Fibroblast of lung (primary cell): ENCODE measurements around the gene LRMDA.

Experiments used
- EZH2 ChIP-seq: IDR thresholded peaks from 2 replicates; pipeline ENCODE4 v1.5.1; 2012; ENCODE audit warnings: low read length, control low read depth, mild to moderate bottlenecking; ENCODE audit errors: missing control alignments
- TF ChIP-seq, protein P1 (sequence below), 2 donors: IDR thresholded peaks in 1 of 2; conservative IDR thresholded peaks in 1 of 2; 1 replicate in 1 of 2; 2 replicates in 1 of 2; pipeline ENCODE4 v1.5.1; 2011 to 2012; ENCODE audit warnings: low read length in 2 of 2, control low read depth in 1 of 2, inconsistent platforms in 1 of 2, low read depth in 1 of 2, mild to moderate bottlenecking in 1 of 2

DNA sequence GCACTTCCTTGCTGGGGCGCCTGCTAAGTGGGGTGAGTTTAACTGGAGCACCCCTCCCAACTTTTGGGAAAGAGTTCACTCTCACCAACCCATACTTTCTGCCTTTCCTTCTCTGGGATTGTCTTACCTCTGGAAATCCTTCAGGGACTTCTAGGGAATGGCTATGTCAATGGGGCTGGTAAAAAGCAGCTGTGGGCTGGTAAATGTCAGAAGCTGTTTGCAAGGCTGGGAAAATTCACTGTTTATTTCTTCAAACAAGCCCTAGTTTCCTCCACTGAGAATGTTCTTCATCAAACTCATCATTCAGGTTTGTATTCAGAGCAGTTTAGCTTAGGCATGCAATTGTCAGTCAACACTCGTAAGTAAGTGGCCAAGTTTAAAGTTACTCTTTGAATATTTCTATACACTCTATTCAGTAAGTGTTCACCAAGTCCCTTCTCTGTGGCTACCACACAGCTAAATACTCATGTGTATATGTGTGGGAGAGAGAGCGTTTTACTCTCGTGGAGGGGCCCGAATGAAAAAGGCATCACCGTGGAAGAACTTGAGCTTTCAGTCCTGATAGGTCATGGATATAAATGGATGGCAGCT is 654.8 kb downstream of the LRMDA start:
- TF ChIP-seq, protein P1, sequence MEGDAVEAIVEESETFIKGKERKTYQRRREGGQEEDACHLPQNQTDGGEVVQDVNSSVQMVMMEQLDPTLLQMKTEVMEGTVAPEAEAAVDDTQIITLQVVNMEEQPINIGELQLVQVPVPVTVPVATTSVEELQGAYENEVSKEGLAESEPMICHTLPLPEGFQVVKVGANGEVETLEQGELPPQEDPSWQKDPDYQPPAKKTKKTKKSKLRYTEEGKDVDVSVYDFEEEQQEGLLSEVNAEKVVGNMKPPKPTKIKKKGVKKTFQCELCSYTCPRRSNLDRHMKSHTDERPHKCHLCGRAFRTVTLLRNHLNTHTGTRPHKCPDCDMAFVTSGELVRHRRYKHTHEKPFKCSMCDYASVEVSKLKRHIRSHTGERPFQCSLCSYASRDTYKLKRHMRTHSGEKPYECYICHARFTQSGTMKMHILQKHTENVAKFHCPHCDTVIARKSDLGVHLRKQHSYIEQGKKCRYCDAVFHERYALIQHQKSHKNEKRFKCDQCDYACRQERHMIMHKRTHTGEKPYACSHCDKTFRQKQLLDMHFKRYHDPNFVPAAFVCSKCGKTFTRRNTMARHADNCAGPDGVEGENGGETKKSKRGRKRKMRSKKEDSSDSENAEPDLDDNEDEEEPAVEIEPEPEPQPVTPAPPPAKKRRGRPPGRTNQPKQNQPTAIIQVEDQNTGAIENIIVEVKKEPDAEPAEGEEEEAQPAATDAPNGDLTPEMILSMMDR (conservative IDR thresholded peaks at IDR 0.05 in 1 of 2, IDR thresholded peaks at IDR 0.05 in 1 of 2; ENCODE audit: low read depth in 1 of 2, low read length in 2 of 2) = no peak
- no peak for TF ChIP-seq EZH2
